ENCODE data around the gene GLO1. TPM values are rescaled to one million over a fixed set of nuclear protein-coding genes. Genes with fewer than 3 reads are reported as not detected.

GLO1 gene
- 88.7 to 103 TPM (median 90.8 TPM) in 5 replicates for total RNA-seq (2022; extraction: Qiagen RNA extraction)

DNA sequence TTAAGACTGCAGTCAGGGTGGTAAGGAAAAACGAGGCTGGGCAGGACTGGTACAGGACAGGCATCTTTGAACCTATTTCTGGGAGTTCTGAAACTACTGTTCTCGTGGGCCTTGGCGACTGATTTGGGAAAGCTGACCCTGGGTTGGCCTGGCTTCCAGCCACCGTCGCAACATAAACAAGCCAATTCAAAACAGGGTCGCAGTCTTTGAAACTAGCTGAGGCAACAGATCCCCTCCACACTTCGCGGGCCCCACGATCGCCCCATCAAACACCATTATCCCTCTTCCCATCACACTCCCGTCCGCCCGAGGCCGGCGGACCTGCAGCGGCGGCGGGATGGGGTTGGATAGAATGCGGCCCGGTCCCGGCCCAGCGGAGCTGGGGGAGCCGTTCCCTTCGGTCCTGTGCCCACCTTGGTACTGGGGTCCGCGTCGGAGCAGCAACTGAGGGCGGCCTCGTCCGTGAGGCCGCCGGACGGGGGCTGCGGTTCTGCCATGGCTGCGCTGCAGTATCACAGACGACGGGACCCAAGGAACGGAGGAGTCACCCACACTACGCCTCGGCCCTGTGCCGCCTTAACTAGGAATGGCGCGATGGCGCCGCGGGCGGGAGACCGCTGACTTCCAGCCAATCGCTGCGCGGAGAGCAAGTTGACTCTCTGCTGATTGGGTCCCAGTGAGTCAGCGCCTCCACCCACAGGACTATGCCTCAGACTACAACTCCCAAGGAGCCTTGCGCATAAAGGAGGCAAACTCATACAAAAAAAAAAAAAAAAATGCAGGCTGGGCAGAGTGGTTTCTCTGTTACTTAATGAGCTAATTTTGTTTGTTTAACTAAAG lies at the start of gene GLO1:
Gene GLO1 (minus strand): TSS at position 588 of the 840 bp plus-strand sequence. CDS start 91 bp downstream, at position 497.

GRCh38 chr6:38715016-38715689 lies 12.2 kb upstream of the GLO1 start, which contains the start of gene DNAH8:
Gene DNAH8, plus strand, starts transcription at chr6:38715311. Its CDS starts 7,499 bp downstream, at chr6:38722810.

GRCh38 chr6:38639498-38640215 lies 63.3 kb downstream of the GLO1 start, which contains the start of gene BTBD9:
Gene BTBD9, minus strand, starts transcription at chr6:38639929.

Other genes with a start within 250 kb of the GLO1 start
- 1.8 to 3.0 TPM (median 2.3 TPM) in 5 replicates for gene BTBD9, start 63.2 kb downstream of the GLO1 start, total RNA-seq (2022; extraction: Qiagen RNA extraction)
- not detected in 5 replicates for gene DNAH8, start 12.2 kb upstream of the GLO1 start, total RNA-seq (2022; extraction: Qiagen RNA extraction)

Measured in A549 treated with Mapracorat at 1 μM for 4 hours (cell line).